ENCODE results near the gene PCSK5. TPM values are rescaled to one million over a fixed set of nuclear protein-coding genes. Genes with fewer than 3 reads are reported as not detected.

Gene PCSK5
- polyA plus RNA-seq, 1 donor from 2014 or later, result 1.7 TPM

DNA sequence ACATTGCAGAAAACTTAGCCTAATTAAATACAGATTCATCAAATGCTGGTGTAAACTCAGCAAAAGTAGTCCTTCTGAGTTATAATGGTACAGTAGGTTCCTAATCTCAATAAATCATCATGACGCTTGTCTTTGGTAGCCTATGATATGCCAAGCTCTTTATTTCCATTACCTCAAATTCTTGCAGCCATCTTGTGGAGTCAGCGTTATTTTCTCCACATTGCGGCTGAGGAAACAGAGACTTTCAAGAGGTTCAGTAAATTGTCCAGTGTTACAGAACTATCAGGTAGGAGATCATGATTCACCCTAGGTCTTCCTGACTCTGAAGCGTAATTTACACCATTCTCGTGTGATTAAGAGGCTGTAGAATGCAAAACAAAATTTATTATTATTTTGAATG lies 237.2 kb downstream of the PCSK5 start:
- H3K9ac ChIP-seq (ENCODE audit: low read length), result no peak overlapping the region

DNA sequence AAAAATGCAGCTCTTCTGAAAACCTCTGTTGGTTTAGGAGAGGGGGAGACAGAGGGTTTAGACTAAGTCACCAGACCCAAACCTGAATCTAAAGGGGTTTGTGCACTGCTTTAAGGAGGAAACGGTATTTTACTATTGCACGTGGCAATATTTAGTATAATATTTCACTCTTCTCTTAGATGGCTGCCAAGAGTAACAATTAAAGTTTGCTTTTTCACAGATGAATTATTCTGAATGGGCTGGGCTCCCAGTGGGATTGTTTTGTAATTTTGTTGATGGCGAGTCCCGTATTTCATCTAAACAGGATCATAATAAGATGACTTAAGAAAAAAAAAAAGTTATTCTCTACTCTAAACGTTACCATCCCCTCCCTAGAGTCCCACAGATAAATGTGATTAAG lies 245.4 kb downstream of the PCSK5 start:
- no peaks in the 10 kb centered on the region for H3K9me3 ChIP-seq (ENCODE audit: low read length)
- no peak overlapping the region for H3K4me3 ChIP-seq (ENCODE audit: low read length)
- H3K9ac ChIP-seq (ENCODE audit: low read length), result no peak overlapping the region
- H3K27me3 ChIP-seq (ENCODE audit: insufficient read depth, low read depth, low read length), result no peaks in the 10 kb centered on the region
- H3K27ac ChIP-seq (ENCODE audit: low read length), result no peak overlapping the region
- H3F3A ChIP-seq (ENCODE audit: insufficient read depth, low read length, poor library complexity, severe bottlenecking), result no peaks in the 10 kb centered on the region
- H3K4me2 ChIP-seq (ENCODE audit: low read length), result no peak overlapping the region
- H2AFZ ChIP-seq (ENCODE audit: low read depth, low read length), result no peak overlapping the region
- H3K9me2 ChIP-seq (ENCODE audit: insufficient read depth, low read length), result no peaks in the 10 kb centered on the region
- no peaks in the 10 kb centered on the region for H4K20me1 ChIP-seq (ENCODE audit: insufficient read depth)
- no peaks in the 10 kb centered on the region for H3K36me3 ChIP-seq (ENCODE audit: insufficient read depth, low read length)
- H3K79me2 ChIP-seq (replicated peaks; ENCODE audit: insufficient read depth, low read length), result no peaks in the 10 kb centered on the region
- TF ChIP-seq EP300 (conservative IDR thresholded peaks at IDR 0.05; ENCODE audit: poor library complexity, severe bottlenecking), result no peak
- TF ChIP-seq CTCF (IDR thresholded peaks at IDR 0.05; ENCODE audit: poor library complexity, severe bottlenecking), result no peak
- TF ChIP-seq TAF1 (IDR thresholded peaks at IDR 0.05; ENCODE audit: low read depth), result no peak
- TF ChIP-seq EZH2 (IDR thresholded peaks at IDR 0.05; ENCODE audit: borderline replicate concordance, insufficient read depth, low read length, poor library complexity, severe bottlenecking), result no peak
- no peak for TF ChIP-seq RAD21 (conservative IDR thresholded peaks at IDR 0.05)
- no peak for TF ChIP-seq REST (IDR thresholded peaks at IDR 0.05; ENCODE audit: borderline replicate concordance)
- TF ChIP-seq POLR2AphosphoS5 (IDR thresholded peaks at IDR 0.05), result no peak

More for the DNA sequence above, 237.2 kb downstream of the PCSK5 start:
- Histone ChIP-seq H3K27ac (ENCODE audit: low read length) (no peak overlapping the region), H3F3A (ENCODE audit: insufficient read depth, low read length, poor library complexity, severe bottlenecking) (no peaks in the 10 kb centered on the region), H3K9me2 (ENCODE audit: insufficient read depth, low read length) (no peaks in the 10 kb centered on the region), H4K20me1 (ENCODE audit: insufficient read depth) (no peaks in the 10 kb centered on the region), H3K9me3 (ENCODE audit: low read length) (no peaks in the 10 kb centered on the region), H3K27me3 (ENCODE audit: insufficient read depth, low read depth, low read length) (no peaks in the 10 kb centered on the region), H3K79me2 (replicated peaks; ENCODE audit: insufficient read depth, low read length) (no peaks in the 10 kb centered on the region), H2AFZ (ENCODE audit: low read depth, low read length) (no peak overlapping the region), H3K4me2 (ENCODE audit: low read length) (no peak overlapping the region), H3K4me3 (ENCODE audit: low read length) (no peak overlapping the region), H3K36me3 (ENCODE audit: insufficient read depth, low read length) (no peaks in the 10 kb centered on the region)
- TF ChIP-seq REST (IDR thresholded peaks at IDR 0.05; ENCODE audit: borderline replicate concordance) (no peak), EP300 (conservative IDR thresholded peaks at IDR 0.05; ENCODE audit: poor library complexity, severe bottlenecking) (no peak), MXI1 (conservative IDR thresholded peaks at IDR 0.05; ENCODE audit: poor library complexity, severe bottlenecking) (no peak), CTCF (IDR thresholded peaks at IDR 0.05; ENCODE audit: poor library complexity, severe bottlenecking) (no peak), POLR2AphosphoS5 (IDR thresholded peaks at IDR 0.05) (no peak), EZH2 (IDR thresholded peaks at IDR 0.05; ENCODE audit: borderline replicate concordance, insufficient read depth, low read length, poor library complexity, severe bottlenecking) (no peak), TAF1 (IDR thresholded peaks at IDR 0.05; ENCODE audit: low read depth) (no peak), RAD21 (conservative IDR thresholded peaks at IDR 0.05) (no peak), SMC3 (conservative IDR thresholded peaks at IDR 0.05; ENCODE audit: poor library complexity) (no peak)

Measured in neural cell (in vitro differentiated cells).